ENCODE measurements around the gene TFF3. TPM values are rescaled to one million over a fixed set of nuclear protein-coding genes. Genes with fewer than 3 reads are reported as not detected.

The TFF3 gene
- total and polyA plus RNA-seq, 2 experiments from 2014 or later = 1.2 to 3.3 TPM

DNA sequence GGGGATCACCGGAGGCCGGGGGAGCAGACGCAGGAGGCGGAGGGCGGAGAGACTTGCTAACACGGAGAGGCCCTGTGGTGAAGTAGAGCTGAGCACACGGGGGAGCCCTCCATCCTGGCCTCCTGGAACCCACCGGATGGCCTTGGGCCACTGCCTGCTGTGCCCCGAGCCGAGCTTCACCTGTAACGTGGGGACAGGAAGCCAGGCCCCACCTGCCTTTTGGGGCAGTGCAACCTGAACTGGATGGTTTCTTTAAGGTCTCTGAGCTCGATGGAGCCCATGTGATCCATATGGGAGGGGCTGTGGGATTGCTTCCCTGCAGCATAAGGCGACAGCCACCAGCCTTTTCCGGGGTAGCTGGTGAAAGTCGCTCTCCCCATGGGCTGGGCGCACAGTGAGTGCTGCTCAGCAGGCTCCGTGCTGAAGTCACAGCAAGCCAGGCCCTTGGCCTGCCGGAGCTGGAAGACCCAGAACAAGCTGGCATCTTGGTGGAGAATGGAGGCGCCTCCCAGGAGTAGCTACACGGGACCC lies 35.8 kb downstream of the TFF3 start (continued):
- TF ChIP-seq, protein P1, sequence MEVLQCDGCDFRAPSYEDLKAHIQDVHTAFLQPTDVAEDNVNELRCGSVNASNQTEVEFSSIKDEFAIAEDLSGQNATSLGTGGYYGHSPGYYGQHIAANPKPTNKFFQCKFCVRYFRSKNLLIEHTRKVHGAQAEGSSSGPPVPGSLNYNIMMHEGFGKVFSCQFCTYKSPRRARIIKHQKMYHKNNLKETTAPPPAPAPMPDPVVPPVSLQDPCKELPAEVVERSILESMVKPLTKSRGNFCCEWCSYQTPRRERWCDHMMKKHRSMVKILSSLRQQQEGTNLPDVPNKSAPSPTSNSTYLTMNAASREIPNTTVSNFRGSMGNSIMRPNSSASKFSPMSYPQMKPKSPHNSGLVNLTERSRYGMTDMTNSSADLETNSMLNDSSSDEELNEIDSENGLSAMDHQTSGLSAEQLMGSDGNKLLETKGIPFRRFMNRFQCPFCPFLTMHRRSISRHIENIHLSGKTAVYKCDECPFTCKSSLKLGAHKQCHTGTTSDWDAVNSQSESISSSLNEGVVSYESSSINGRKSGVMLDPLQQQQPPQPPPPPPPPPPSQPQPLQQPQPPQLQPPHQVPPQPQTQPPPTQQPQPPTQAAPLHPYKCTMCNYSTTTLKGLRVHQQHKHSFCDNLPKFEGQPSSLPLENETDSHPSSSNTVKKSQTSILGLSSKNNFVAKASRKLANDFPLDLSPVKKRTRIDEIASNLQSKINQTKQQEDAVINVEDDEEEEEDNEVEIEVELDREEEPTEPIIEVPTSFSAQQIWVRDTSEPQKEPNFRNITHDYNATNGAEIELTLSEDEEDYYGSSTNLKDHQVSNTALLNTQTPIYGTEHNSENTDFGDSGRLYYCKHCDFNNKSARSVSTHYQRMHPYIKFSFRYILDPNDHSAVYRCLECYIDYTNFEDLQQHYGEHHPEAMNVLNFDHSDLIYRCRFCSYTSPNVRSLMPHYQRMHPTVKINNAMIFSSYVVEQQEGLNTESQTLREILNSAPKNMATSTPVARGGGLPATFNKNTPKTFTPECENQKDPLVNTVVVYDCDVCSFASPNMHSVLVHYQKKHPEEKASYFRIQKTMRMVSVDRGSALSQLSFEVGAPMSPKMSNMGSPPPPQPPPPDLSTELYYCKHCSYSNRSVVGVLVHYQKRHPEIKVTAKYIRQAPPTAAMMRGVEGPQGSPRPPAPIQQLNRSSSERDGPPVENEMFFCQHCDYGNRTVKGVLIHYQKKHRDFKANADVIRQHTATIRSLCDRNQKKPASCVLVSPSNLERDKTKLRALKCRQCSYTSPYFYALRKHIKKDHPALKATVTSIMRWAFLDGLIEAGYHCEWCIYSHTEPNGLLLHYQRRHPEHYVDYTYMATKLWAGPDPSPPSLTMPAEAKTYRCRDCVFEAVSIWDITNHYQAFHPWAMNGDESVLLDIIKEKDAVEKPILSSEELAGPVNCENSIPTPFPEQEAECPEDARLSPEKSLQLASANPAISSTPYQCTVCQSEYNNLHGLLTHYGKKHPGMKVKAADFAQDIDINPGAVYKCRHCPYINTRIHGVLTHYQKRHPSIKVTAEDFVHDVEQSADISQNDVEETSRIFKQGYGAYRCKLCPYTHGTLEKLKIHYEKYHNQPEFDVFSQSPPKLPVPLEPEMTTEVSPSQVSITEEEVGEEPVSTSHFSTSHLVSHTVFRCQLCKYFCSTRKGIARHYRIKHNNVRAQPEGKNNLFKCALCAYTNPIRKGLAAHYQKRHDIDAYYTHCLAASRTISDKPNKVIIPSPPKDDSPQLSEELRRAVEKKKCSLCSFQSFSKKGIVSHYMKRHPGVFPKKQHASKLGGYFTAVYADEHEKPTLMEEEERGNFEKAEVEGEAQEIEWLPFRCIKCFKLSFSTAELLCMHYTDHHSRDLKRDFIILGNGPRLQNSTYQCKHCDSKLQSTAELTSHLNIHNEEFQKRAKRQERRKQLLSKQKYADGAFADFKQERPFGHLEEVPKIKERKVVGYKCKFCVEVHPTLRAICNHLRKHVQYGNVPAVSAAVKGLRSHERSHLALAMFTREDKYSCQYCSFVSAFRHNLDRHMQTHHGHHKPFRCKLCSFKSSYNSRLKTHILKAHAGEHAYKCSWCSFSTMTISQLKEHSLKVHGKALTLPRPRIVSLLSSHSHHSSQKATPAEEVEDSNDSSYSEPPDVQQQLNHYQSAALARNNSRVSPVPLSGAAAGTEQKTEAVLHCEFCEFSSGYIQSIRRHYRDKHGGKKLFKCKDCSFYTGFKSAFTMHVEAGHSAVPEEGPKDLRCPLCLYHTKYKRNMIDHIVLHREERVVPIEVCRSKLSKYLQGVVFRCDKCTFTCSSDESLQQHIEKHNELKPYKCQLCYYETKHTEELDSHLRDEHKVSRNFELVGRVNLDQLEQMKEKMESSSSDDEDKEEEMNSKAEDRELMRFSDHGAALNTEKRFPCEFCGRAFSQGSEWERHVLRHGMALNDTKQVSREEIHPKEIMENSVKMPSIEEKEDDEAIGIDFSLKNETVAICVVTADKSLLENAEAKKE (CRISPR knock-in tag; IDR thresholded peaks at IDR 0.05) = no peak
- TF ChIP-seq CREB1 (CRISPR knock-in tag; IDR thresholded peaks at IDR 0.05; ENCODE audit: low read depth) = no peak
- TF ChIP-seq EZH2phosphoT487 (IDR thresholded peaks at IDR 0.05; ENCODE audit: unreplicated experiment) = no peak
- no peak for TF ChIP-seq STAT1 (IDR thresholded peaks at IDR 0.05; ENCODE audit: unreplicated experiment)
- TF ChIP-seq, protein P2, sequence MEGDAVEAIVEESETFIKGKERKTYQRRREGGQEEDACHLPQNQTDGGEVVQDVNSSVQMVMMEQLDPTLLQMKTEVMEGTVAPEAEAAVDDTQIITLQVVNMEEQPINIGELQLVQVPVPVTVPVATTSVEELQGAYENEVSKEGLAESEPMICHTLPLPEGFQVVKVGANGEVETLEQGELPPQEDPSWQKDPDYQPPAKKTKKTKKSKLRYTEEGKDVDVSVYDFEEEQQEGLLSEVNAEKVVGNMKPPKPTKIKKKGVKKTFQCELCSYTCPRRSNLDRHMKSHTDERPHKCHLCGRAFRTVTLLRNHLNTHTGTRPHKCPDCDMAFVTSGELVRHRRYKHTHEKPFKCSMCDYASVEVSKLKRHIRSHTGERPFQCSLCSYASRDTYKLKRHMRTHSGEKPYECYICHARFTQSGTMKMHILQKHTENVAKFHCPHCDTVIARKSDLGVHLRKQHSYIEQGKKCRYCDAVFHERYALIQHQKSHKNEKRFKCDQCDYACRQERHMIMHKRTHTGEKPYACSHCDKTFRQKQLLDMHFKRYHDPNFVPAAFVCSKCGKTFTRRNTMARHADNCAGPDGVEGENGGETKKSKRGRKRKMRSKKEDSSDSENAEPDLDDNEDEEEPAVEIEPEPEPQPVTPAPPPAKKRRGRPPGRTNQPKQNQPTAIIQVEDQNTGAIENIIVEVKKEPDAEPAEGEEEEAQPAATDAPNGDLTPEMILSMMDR (conservative IDR thresholded peaks at IDR 0.05; ENCODE audit: low read depth in 2 of 2) = no peak
- no peak for TF ChIP-seq JUNB (IDR thresholded peaks at IDR 0.05; ENCODE audit: unreplicated experiment)
- no peak for TF ChIP-seq EZH2 (IDR thresholded peaks at IDR 0.05; ENCODE audit: low read depth, unreplicated experiment)
- no peak for TF ChIP-seq ZNF331 (CRISPR knock-in tag; IDR thresholded peaks at IDR 0.05; ENCODE audit: low read depth)

Measured in GM23338 (cell line).